Liver (tissue), 3 donors: ENCODE measurements around the gene USP48.
"Not testable (repeated sequence)": the region's sequence is repeated elsewhere in the genome, so short reads cannot be mapped to it uniquely, and the experiment has no call there.

Experiments used
- ATF3 ChIP-seq: IDR thresholded peaks from 2 replicates; pipeline ENCODE4 v1.6.1; 2016; ENCODE audit warnings: antibody characterized with exemption
- CTCF ChIP-seq: fragments of 150-350 bp; IDR thresholded peaks from 2 replicates; pipeline ENCODE4 v1.5.1; 2017; ENCODE audit warnings: improper control_type of control experiment, low read depth, low read length; ENCODE audit not compliant: missing input control
- HNF4A ChIP-seq, 2 donors: conservative IDR thresholded peaks; 2 replicates each; pipeline ENCODE4 v1.6.1; 2016; ENCODE audit warnings: antibody characterized with exemption in 2 of 2, mild to moderate bottlenecking in 2 of 2
- HNF4G ChIP-seq: IDR thresholded peaks from 2 replicates; pipeline ENCODE4 v1.6.1; 2016; ENCODE audit warnings: antibody characterized with exemption
- JUND ChIP-seq, 2 donors: IDR thresholded peaks; 2 replicates each; pipeline ENCODE4 v1.6.1; 2016; ENCODE audit warnings: antibody characterized with exemption in 2 of 2
- RAD21 ChIP-seq, 2 donors: IDR thresholded peaks; 2 replicates each; pipeline ENCODE4 v1.6.1; 2016; ENCODE audit warnings: antibody characterized with exemption in 2 of 2, mild to moderate bottlenecking in 2 of 2
- REST ChIP-seq: IDR thresholded peaks from 2 replicates; pipeline ENCODE4 v1.6.1; 2016; ENCODE audit warnings: antibody characterized with exemption, mild to moderate bottlenecking
- RXRA ChIP-seq, 2 donors: IDR thresholded peaks; 2 replicates each; pipeline ENCODE4 v1.6.1; 2017 to 2018; ENCODE audit warnings: antibody characterized with exemption in 2 of 2, mild to moderate bottlenecking in 1 of 2
- SP1 ChIP-seq: IDR thresholded peaks from 2 replicates; pipeline ENCODE4 v1.6.1; 2018; ENCODE audit warnings: antibody characterized with exemption, mild to moderate bottlenecking
- TAF1 ChIP-seq: conservative IDR thresholded peaks from 2 replicates; pipeline ENCODE4 v1.6.1; 2016; ENCODE audit warnings: antibody characterized with exemption, mild to moderate bottlenecking
- donor health status: healthy.
- donor health status: healthy.

- not testable (repeated sequence) for TF ChIP-seq CTCF; REST; RAD21 (IDR thresholded peaks at IDR 0.05); TAF1; HNF4G; SP1; JUND (IDR thresholded peaks at IDR 0.05); ATF3; RXRA (IDR thresholded peaks at IDR 0.05); HNF4A (conservative IDR thresholded peaks at IDR 0.05)
Observed at GRCh38 chr1:21785764-21786163, 2.8 kb upstream of the USP48 start.
